Hepatocyte (in vitro differentiated cells): ENCODE data around the gene CCNG2. TPM values are rescaled to one million over a fixed set of nuclear protein-coding genes. Genes with fewer than 3 reads are reported as not detected.

Experiments used
- DNase-seq: peaks from one replicate; pipeline ENCODE4 v3.0.0-alpha.2; 2016; ENCODE audit warnings: low spot score
- H2AFZ ChIP-seq: fragments of 200-600 bp; sonication (generic); 2 replicates; pipeline ENCODE4 v1.6.0; 2016; ENCODE audit warnings: antibody characterized with exemption, mild to moderate bottlenecking
- H3K27ac ChIP-seq: fragments of 200-600 bp; sonication (generic); 2 replicates; pipeline ENCODE4 v1.5.1; 2016; ENCODE audit warnings: mild to moderate bottlenecking
- H3K27me3 ChIP-seq: fragments of 200-600 bp; sonication (generic); 2 replicates; pipeline ENCODE4 v1.6.1; 2016
- H3K36me3 ChIP-seq: fragments of 200-600 bp; sonication (generic); replicated peaks from 2 replicates; pipeline ENCODE4 v1.5.1; 2016; ENCODE audit warnings: low read depth; ENCODE audit not compliant: insufficient read depth
- H3K4me1 ChIP-seq: fragments of 200-600 bp; sonication (generic); 2 replicates; pipeline ENCODE4 v1.5.1; 2016; ENCODE audit warnings: mild to moderate bottlenecking, moderate library complexity; ENCODE audit not compliant: insufficient read depth
- H3K4me2 ChIP-seq: fragments of 200-600 bp; sonication (generic); 2 replicates; pipeline ENCODE4 v1.6.0; 2016
- H3K4me3 ChIP-seq: fragments of 200-600 bp; sonication (generic); 2 replicates; pipeline ENCODE4 v1.5.1; 2016; ENCODE audit warnings: mild to moderate bottlenecking
- H3K79me2 ChIP-seq: fragments of 200-600 bp; sonication (generic); 2 replicates; pipeline ENCODE4 v1.6.0; 2017; ENCODE audit warnings: mild to moderate bottlenecking
- H3K9me2 ChIP-seq: fragments of 200-600 bp; sonication (generic); replicated peaks from 2 replicates; pipeline ENCODE4 v1.6.0; 2017; ENCODE audit warnings: mild to moderate bottlenecking; ENCODE audit not compliant: insufficient read depth
- H3K9me3 ChIP-seq: fragments of 200-600 bp; sonication (generic); 2 replicates; pipeline ENCODE4 v1.5.1; 2016; ENCODE audit warnings: low read depth, mild to moderate bottlenecking
- H4K20me1 ChIP-seq: fragments of 200-600 bp; sonication (generic); 2 replicates; pipeline ENCODE4 v1.6.0; 2016; ENCODE audit warnings: mild to moderate bottlenecking; ENCODE audit not compliant: insufficient read depth, poor library complexity, severe bottlenecking
- CTCF ChIP-seq: fragments of 200-600 bp; sonication (generic); IDR thresholded peaks from 2 replicates; pipeline ENCODE4 v1.5.1; 2016; ENCODE audit warnings: antibody characterized with exemption, mild to moderate bottlenecking; ENCODE audit not compliant: poor library complexity
- EZH2 ChIP-seq: fragments of 200-600 bp; sonication (generic); IDR thresholded peaks from 2 replicates; pipeline ENCODE4 v1.6.1; 2016; ENCODE audit warnings: antibody characterized with exemption, mild to moderate bottlenecking, borderline replicate concordance
- EZH2phosphoT487 ChIP-seq: fragments of 200-600 bp; sonication (generic); IDR thresholded peaks from one replicate; pipeline ENCODE4 v1.6.1; 2018; ENCODE audit warnings: antibody characterized with exemption, mild to moderate bottlenecking, low read depth, moderate library complexity; ENCODE audit not compliant: unreplicated experiment, severe bottlenecking
- WGBS: methylation state at CpG from one replicate; pipeline ENCODE4 v1.1.6; 2016; ENCODE audit warnings: low lambda C conversion rate; ENCODE audit errors: missing lambda C conversion rate; 5-methylcytosine and 5-hydroxymethylcytosine counted together
- polyA plus RNA-seq: library from polyadenylated mRNA; unstranded; fragments of >200 nt; fragmentation: Nextera tagmentation; extraction: Ambion mirVana; gene quantifications from 2 replicates; pipeline ENCODE4 v1.2.1, GENCODE V29; 2016
- total RNA-seq: library from RNA; depleted of rRNA; stranded (reverse); fragments of >200 nt; gene quantifications from 2 replicates; pipeline ENCODE4 v1.2.3, GENCODE V29; 2014

CCNG2 gene
- total and polyA plus RNA-seq, 2 experiments from 2014 or later = 73.8 to 127 TPM

GRCh38 chr4:77194366-77194765 lies 37.4 kb downstream of the CCNG2 start:
- Histone ChIP-seq H3K4me1 (peaks cover 12% of the 10 kb centered on the region), H4K20me1 (no peaks in the 10 kb centered on the region), H3K4me3 (no peak overlapping the region), H3K9me3 (no peaks in the 10 kb centered on the region), H3K36me3 (no peaks in the 10 kb centered on the region), H3K9me2 (no peaks in the 10 kb centered on the region), H3K27ac (no peak overlapping the region), H3K4me2 (no peak overlapping the region), H3K27me3 (no peaks in the 10 kb centered on the region), H3K79me2 (no peaks in the 10 kb centered on the region), H2AFZ (no peak overlapping the region)
- TF ChIP-seq CTCF = no peak
- no peak for TF ChIP-seq EZH2phosphoT487
- no peak for TF ChIP-seq EZH2
- WGBS = 77% methylated on average over 5 of the region's 5 CpGs
- no peak for DNase-seq

- Histone ChIP-seq H3K36me3 (no peaks in the 10 kb centered on the region), H3K4me3 (no peak overlapping the region), H4K20me1 (no peaks in the 10 kb centered on the region), H3K9me3 (no peaks in the 10 kb centered on the region), H3K4me1 (peaks cover 7% of the 10 kb centered on the region), H3K9me2 (no peaks in the 10 kb centered on the region), H3K27me3 (no peaks in the 10 kb centered on the region), H3K4me2 (no peak overlapping the region), H3K27ac (no peak overlapping the region), H3K79me2 (no peaks in the 10 kb centered on the region), H2AFZ (no peak overlapping the region)
- no peak for TF ChIP-seq EZH2phosphoT487
- TF ChIP-seq CTCF = no peak
- no peak for TF ChIP-seq EZH2
- WGBS = 70% methylated on average over 1 of the region's 1 CpG
- no peak for DNase-seq
Measured at GRCh38 chr4:77194989-77195388, 38.0 kb downstream of the CCNG2 start.

- H3K79me2 ChIP-seq = no peaks in the 10 kb centered on the region
- H3K9me2 ChIP-seq = no peaks in the 10 kb centered on the region
- no peak for TF ChIP-seq EZH2phosphoT487
- no peak for TF ChIP-seq EZH2
- no peak for TF ChIP-seq CTCF
- WGBS = 78% methylated on average over 4 of the region's 4 CpGs
- no peak overlapping the region for H3K4me2 ChIP-seq
- no peaks in the 10 kb centered on the region for H3K27me3 ChIP-seq
- no peaks in the 10 kb centered on the region for H3K4me1 ChIP-seq
- H3K9me3 ChIP-seq = no peaks in the 10 kb centered on the region
- H3K36me3 ChIP-seq = no peaks in the 10 kb centered on the region
- no peak overlapping the region for H3K27ac ChIP-seq
- no peaks in the 10 kb centered on the region for H4K20me1 ChIP-seq
- H3K4me3 ChIP-seq = no peak overlapping the region
- no peak overlapping the region for H2AFZ ChIP-seq
- no peak for DNase-seq
Measured at GRCh38 chr4:77196866-77197265, 39.9 kb downstream of the CCNG2 start.

- Histone ChIP-seq H3K9me2 (no peaks in the 10 kb centered on the region), H3K27ac (no peak overlapping the region), H3K36me3 (no peaks in the 10 kb centered on the region), H2AFZ (no peak overlapping the region), H3K79me2 (no peaks in the 10 kb centered on the region), H3K4me3 (no peak overlapping the region), H3K9me3 (no peaks in the 10 kb centered on the region), H3K27me3 (no peaks in the 10 kb centered on the region), H4K20me1 (no peaks in the 10 kb centered on the region), H3K4me1 (no peaks in the 10 kb centered on the region), H3K4me2 (no peak overlapping the region)
- 71% methylated on average over 5 of the region's 5 CpGs for WGBS
- TF ChIP-seq EZH2 = no peak
- TF ChIP-seq EZH2phosphoT487 = no peak
- TF ChIP-seq CTCF = no peak
- no peak for DNase-seq
Measured at GRCh38 chr4:77197361-77197760, 40.4 kb downstream of the CCNG2 start.
